ENCODE results near the gene MMEL1.

- TF ChIP-seq EP300 (IDR thresholded peaks at IDR 0.05; ENCODE audit: borderline replicate concordance) (no peak), EGR1 (IDR thresholded peaks at IDR 0.05) (no peak), REST (IDR thresholded peaks at IDR 0.05; ENCODE audit: low read depth) (no peak), TAF1 (IDR thresholded peaks at IDR 0.05; ENCODE audit: low read depth) (no peak), RAD21 (IDR thresholded peaks at IDR 0.05; ENCODE audit: low read depth) (no peak), YY1 (IDR thresholded peaks at IDR 0.05; ENCODE audit: low read depth) (no peak)
These were observed 56.8 kb downstream of the MMEL1 start for GRCh38 chr1:2575801-2576663.
